ENCODE results near the gene LAG3.

DNA sequence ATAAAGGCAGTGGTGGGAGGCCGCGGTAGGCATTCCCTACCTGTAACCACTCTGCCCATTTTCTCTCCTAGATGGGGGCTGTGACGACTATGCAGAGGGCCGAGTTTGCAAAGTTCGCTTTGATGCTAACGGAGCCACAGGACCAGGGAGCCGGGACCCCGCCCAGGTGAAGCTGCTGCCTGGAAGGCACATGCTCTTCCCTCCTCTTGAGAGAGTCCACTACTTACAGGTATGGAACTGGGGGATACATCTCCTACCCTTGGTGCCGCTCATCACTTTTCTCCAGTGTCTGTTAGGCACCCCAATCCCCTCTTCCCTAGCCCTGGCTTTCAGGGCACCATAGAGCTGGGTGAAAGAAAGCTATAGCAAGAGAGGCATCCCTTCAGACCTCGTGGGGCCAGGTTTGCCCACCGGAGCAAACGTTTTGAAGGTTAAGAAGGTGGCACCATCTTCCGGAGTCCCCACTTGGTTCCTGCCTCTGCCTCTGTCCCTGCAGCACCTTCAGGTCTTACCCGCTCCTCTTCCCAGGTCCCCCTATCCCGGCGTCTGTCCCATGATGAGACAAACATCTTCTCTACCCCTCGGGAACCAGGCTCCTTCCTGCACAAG is 53.9 kb downstream of the LAG3 start:
- TF ChIP-seq, protein P1, sequence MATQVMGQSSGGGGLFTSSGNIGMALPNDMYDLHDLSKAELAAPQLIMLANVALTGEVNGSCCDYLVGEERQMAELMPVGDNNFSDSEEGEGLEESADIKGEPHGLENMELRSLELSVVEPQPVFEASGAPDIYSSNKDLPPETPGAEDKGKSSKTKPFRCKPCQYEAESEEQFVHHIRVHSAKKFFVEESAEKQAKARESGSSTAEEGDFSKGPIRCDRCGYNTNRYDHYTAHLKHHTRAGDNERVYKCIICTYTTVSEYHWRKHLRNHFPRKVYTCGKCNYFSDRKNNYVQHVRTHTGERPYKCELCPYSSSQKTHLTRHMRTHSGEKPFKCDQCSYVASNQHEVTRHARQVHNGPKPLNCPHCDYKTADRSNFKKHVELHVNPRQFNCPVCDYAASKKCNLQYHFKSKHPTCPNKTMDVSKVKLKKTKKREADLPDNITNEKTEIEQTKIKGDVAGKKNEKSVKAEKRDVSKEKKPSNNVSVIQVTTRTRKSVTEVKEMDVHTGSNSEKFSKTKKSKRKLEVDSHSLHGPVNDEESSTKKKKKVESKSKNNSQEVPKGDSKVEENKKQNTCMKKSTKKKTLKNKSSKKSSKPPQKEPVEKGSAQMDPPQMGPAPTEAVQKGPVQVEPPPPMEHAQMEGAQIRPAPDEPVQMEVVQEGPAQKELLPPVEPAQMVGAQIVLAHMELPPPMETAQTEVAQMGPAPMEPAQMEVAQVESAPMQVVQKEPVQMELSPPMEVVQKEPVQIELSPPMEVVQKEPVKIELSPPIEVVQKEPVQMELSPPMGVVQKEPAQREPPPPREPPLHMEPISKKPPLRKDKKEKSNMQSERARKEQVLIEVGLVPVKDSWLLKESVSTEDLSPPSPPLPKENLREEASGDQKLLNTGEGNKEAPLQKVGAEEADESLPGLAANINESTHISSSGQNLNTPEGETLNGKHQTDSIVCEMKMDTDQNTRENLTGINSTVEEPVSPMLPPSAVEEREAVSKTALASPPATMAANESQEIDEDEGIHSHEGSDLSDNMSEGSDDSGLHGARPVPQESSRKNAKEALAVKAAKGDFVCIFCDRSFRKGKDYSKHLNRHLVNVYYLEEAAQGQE (IDR thresholded peaks at IDR 0.05; ENCODE audit: insufficient read depth in 1 of 2, low read depth in 2 of 2, low read length in 2 of 2): no peak
- no peak for TF ChIP-seq SIN3A (IDR thresholded peaks at IDR 0.05; ENCODE audit: borderline replicate concordance, insufficient read depth, low read length)
